SHP77 (cell line): ENCODE data around the gene ENAH.
"Not testable (repeated sequence)": the region's sequence is repeated elsewhere in the genome, so short reads cannot be mapped to it uniquely, and the experiment has no call there.

ENCODE experiments used
- DNase-seq, 2 experiments: peaks; one replicate each; lab custom pipeline; 2025; lab: John Stamatoyannopoulos, UW

Gene ENAH

DNA sequence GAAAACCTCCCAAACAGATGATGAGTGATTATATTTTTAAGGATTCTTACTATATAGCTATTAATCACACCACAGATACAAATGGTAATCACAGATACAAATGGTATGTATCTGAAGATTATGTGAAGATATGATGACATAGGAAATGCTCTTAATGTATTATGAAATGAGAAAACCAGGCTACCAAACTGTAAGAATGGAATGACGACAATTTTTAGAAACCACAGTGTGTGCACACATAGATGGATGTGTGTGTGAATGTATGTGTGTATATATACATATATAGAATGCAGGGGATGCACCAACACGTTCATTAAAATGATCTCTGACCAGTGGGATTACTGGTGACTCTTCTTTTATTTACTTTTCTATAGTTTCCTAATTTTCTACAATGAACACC is 21.5 kb upstream of the ENAH start:
- DNase-seq = no peak

DNA sequence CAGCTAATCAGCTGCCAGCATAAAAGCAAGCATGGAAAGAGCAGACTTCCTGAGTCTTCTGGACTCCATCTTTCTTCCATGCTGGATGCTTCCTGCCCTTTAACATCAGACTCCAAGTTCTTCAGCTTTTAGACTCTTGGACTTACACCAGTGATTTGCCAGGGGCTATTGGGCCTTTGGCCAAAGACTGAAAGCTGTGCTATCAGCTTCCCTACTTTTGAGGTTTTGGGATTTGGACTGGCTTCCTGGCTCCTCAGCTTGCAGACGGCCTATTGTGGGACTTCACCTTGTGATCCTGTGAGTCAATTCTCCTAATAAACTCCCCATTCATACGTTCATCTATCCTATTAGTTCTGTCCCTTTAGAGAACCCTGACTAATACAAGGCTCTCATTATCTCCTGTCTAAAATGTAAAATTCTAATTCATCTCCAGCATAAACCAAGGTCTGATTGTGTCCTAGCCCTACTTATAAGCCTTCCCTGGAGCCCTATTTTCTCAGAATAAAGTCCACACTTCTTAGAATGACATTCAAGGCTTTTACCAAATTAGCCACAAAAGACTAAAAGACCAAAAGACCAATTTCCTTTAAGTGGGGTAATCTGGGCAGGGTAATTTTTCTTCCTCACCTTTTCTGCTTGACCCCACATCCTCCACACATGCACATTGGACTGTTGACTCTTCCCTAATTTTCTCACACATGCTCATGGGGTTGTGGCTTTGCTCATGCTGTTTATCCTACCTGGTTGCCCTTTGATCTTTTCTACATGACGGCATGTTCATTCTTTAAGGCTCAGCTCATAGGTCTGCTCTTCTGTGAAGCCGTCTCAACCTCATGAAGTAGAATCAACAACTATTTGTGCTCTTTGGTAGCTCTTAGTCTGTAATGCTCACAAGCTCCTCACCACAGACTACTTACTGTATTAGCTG is 18.1 kb upstream of the ENAH start:
- DNase-seq = no peak

DNA sequence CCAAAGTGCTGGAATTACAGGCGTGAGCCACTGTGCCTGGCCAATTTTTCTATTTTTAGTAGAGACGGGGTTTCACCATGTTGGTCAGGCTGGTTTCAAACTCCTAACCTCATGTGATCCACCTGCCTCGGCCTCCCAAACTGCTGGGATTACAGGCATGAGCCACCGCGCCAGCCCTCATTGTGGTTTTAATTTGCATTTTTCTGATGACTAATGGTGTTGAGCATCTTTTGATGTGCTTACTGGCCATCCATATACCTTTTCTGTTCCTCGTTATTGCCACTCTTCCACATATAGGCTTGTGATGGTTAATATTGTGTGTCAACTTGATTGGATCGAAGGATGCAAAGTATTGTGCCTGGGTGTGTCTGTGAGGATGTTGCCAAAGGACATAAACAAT is 17.4 kb upstream of the ENAH start:
- no peak for DNase-seq

- no peak for DNase-seq
Measured at GRCh38 chr1:225668222-225668621, 15.3 kb upstream of the ENAH start.

DNA sequence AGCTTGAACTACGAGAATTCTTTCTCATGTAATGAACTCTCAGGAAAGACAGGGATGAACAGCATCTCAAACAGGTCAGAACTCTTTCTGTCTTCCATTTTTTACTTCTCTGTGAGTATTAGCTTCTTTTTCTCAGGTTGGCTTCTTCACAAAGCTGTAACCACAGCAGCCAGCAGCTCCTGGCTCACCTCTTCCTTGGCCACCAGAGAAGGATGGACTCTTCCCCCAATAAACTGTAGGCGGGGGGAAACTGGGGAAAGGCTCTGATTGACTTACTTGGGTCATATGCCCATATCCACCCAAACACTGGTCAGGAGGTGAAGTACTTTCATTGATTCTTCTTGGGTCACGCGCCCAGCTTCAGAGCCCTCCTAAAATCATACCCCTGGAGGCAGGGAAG is 14.4 kb upstream of the ENAH start:
- no peak for DNase-seq

- no peak for DNase-seq
Measured at GRCh38 chr1:225666495-225666894, 13.6 kb upstream of the ENAH start.

- no peak for DNase-seq
Measured at GRCh38 chr1:225664762-225665161, 11.8 kb upstream of the ENAH start.

DNA sequence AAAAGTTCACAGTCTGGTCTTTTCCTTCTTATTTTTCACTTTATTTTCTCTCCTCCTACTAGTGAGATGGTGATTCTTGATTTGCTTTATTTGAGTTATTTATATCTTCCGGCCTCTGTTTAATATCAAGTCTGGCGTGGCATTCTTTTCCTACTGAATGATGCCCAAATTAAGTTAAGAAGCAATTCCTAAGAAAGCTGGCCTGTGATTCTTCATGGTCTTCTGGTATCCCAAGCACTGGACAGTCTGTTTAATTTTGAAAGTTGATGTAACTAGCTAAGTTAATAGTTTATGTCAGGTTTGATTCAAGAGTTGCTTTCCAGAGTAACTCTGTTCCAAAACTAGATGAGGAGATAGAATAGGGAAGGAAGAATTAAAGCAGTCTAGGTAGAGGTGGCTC is 9.2 kb upstream of the ENAH start:
- DNase-seq = no peak

DNA sequence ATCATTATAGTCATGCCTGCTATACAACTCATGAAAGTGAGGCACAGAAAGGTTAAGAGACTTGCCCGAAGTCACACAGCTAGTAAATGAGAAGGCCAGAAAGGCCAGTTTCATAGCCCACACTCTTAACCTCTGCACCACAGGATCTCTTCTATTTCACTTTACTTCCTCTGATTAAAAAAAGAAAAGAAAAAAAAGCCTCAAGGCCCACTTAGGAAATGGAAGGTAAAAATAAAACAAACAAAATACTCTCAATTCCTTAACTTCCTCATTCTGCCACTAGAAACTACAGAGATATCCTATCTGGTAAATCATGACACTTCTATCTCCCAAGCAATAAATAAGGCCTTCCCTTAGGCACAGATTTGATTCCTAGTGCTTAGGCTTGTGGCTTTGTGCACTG is 7.6 kb upstream of the ENAH start:
- DNase-seq = no peak

GRCh38 chr1:225658041-225658440 is 5.1 kb upstream of the ENAH start:
- no peak for DNase-seq

GRCh38 chr1:225657462-225657989 is 4.6 kb upstream of the ENAH start:
- DNase-seq = no peak

DNA sequence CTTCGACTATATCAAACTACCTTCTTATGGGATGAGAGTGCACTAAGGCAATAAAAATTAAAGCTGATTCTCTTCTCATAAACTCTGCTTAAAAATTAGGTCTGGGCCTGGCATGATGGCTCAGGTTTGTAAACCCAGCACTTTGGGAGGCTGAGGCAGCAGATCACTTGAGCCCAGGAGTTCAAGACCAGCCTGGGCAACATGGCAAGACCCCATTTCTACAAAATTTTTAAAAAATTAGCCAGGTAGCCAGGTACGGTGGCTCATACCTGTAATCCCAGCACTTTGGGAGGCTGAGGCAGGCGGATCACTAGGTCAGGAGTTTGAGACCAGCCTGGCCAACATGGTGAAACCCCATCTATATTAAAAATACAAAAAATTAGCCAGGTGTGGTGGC is 3.3 kb upstream of the ENAH start:
- not testable (repeated sequence) for DNase-seq

DNA sequence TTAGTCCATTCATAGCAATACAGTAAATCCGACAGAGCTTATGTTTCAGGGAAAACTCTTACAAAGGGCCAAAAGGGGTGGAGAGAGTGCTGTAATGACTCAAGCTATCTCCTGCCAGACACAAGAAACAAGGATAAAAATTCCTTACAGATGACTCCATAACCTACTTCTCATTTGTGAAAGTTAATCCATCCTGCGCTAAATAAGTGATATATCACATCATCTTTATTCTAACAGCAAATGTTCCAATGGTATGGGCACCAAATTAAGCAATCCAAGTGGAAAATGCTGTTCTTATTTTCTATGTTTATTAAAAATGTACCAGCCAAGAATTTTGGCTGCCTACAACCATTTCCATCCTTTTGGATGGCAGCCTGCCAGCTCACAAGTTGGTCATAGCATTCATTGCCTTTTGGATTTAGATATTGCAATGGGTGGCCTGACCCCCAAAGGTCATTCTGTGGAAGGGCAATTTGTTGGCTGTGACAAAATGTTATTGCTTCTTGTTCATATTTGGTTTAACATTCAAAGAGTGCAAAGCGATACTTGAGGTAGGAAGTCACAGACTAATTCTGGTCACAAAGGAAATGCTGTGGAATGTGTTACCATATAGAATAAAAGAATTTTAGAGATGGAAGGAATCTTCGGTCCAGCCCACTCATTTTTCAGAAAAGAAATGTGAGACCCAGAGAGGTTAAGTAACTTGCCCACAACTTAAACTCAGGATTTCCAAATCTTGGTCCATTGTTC is 2.8 kb upstream of the ENAH start:
- DNase-seq = peak in 1 of 2 experiments; percentile 6

- DNase-seq = no peak
Measured at GRCh38 chr1:225654688-225655508, 2.0 kb upstream of the ENAH start.

GRCh38 chr1:225654277-225654597 is 1.3 kb upstream of the ENAH start:
- no peak for DNase-seq

DNA sequence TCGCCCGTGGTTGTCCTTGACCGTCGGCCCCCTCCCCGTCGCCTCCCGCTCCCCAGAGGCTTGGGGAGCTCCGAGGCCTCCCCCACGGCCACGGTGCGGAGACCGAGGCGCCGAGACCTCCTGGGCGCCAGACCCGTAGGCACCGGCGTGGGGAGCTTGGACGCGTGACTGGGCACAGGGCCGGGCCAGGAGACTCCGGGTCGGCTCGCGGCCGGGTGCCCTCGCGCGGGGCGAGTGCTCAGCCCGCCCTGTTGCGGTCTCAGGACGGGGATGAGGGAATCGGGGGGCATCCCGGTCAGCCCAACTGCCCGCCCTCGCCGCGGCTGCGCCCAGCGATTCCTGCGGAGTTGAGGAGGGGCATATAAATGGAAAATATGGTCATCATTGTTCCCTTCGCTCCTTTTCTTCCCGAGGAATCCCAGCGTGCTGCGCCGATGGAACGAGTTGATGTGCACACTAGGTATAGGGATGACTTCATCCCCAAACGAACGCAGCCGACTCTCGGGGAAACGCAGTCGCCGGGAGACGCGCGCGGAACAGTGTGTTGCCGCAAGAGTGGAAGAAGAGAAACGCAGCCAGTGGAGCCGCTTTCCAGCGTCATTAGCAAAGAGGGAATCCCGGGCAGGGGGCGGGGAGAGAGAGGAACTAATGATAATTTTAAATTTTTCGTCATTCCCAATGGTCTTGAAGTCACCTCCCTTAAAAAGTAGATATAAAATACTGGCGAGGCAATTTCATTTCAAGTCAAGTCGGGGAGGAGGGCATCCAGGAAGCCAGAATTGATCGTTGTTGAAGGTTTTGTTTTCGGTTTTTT is 747 bp upstream of the ENAH start:
- DNase-seq = peak; percentile 34 to 57

DNA sequence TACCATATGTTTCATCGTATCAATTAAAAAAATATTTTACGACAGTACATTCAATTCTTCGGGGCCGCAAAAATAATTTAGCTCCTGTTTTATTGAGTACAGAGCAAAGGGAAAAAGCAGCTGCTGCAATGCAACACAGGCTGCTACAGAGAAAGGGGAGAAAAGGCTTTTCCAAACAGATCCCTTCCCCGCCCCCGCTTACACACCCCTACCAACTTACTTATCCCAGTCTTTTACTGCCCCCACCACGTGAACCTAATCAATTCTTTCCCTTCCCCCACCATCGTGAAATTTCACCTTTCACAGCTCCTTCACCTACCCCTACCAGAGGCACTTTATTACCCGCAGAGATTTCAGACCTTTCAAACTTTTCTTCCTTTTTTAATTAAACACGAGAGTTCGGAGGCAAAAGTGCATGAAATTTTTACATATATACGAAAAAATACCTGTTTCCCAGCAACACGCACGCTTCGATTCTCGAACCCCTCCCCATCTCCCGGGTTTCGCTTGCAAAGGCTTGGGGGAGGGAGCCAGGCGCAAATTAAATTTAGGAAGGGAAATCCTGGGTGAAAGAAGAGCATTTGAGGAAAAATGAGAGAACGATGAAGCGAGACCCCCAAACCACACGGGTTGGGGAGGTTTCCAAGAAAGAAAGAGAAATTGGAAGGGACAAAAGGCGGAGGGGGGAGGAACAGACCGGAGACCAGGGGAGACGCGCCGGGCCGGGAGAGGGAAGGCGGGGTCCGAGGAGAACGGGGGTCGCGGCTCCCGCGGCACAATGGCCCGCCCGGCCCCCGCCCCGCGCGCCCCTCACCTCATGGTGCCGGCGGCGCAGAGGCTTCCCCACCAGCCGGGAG is 823 bp downstream of the ENAH start:
- DNase-seq = peak; percentile 16 to 44

DNA sequence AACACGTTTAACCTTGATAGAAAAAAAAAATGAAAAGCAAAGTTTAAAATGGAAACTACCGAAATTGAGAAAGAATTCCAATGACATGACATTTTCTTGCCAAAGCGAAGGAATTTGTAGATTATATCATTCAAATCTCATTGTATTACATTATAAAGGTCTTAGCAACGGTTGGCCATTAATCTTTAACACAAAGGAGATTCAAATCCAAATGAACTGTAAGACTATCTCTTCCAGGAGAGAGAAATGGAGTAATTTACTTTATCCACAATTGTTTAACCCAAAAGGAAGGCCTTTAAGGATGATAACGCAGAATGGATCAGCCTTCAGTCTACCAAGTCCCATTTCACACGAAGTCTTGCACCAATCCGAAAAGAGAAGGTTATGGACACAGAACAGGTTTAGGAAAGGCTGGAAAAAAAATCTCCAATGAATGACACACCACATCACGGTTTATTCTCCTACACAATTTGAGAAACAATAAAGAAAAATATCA is 1.5 kb downstream of the ENAH start:
- no peak for DNase-seq

GRCh38 chr1:225650179-225650578 is 2.7 kb downstream of the ENAH start:
- no peak for DNase-seq

- DNase-seq = no peak
Measured at GRCh38 chr1:225645194-225645895, 7.6 kb downstream of the ENAH start.
